H1 (cell line): ENCODE data around the gene CD1B. TPM values are rescaled to one million over a fixed set of nuclear protein-coding genes. Genes with fewer than 3 reads are reported as not detected.

Experiments
- CTCF ChIA-PET: fragments of 300-600 bp; sonication (Branson Sonifier 250); formaldehyde crosslinking; loops from one replicate; lab custom pipeline; 2021; ENCODE audit not compliant: partially characterized antibody; lab: Charles Lee
- POLR2A ChIA-PET: fragments of 300-600 bp; sonication (Branson Sonifier 250); formaldehyde crosslinking; loops from one replicate; lab custom pipeline; 2021; ENCODE audit warnings: inconsistent platforms; ENCODE audit not compliant: partially characterized antibody; lab: Charles Lee
- DNase-seq, 2 experiments: peaks; one replicate each; pipeline versions ENCODE4 v3.0.0 to v3.0.0-alpha.2; 2010 to 2022; ENCODE audit warnings: low spot score in 2 of 2, low read depth in 1 of 2, mixed read lengths in 1 of 2
- FAIRE-seq: peaks from 2 replicates; lab custom pipeline; 2011; peaks lifted over from hg19 to GRCh38; lab: Jason Lieb, UNC
- H2AFZ ChIP-seq: 2 replicates; pipeline ENCODE4 v1.8.1; 2012; ENCODE audit warnings: low read length, inconsistent platforms
- H2AK5ac ChIP-seq: 2 replicates; pipeline ENCODE4 v1.6.1; 2013; ENCODE audit warnings: low read depth, low read length
- H2BK120ac ChIP-seq: replicated peaks from 2 replicates; pipeline ENCODE3; 2013; ENCODE audit warnings: low read depth, low read length, inconsistent platforms
- H2BK12ac ChIP-seq: 2 replicates; pipeline ENCODE4 v1.6.1; 2013; ENCODE audit warnings: low read depth, low read length
- H2BK15ac ChIP-seq: 2 replicates; pipeline ENCODE4 v1.6.1; 2013; ENCODE audit warnings: low read length
- H2BK20ac ChIP-seq: 2 replicates; pipeline ENCODE4 v1.6.1; 2013; ENCODE audit warnings: low read length
- H2BK5ac ChIP-seq: 2 replicates; pipeline ENCODE4 v1.6.1; 2013; ENCODE audit warnings: low read depth, low read length
- H3K14ac ChIP-seq: 2 replicates; pipeline ENCODE4 v1.6.1; 2013; ENCODE audit warnings: inconsistent platforms; ENCODE audit not compliant: insufficient read length
- H3K18ac ChIP-seq: 2 replicates; pipeline ENCODE4 v1.6.1; 2013; ENCODE audit warnings: low read length; ENCODE audit errors: extremely low read depth
- H3K23ac ChIP-seq: 2 replicates; pipeline ENCODE4 v1.6.1; 2013; ENCODE audit warnings: inconsistent platforms; ENCODE audit not compliant: insufficient read length
- H3K23me2 ChIP-seq: 2 replicates; pipeline ENCODE4 v1.6.1; 2013; ENCODE audit warnings: low read depth, low read length
- H3K27ac ChIP-seq: 2 replicates; pipeline ENCODE4 v1.6.1; 2011; ENCODE audit warnings: low read depth, low read length, inconsistent platforms
- H3K27me3 ChIP-seq, 4 experiments: replicated peaks in 1 of 4; 1 replicate in 1 of 4; 2 replicates in 3 of 4; pipeline versions ENCODE4 v1.6.1 to v1.8.1; 2011 to 2013; ENCODE audit warnings: low read length in 3 of 4, mild to moderate bottlenecking in 3 of 4, inconsistent platforms in 2 of 4, mixed read lengths in 2 of 4, moderate library complexity in 1 of 4; ENCODE audit not compliant: control insufficient read depth in 3 of 4, insufficient read depth in 3 of 4; ENCODE audit errors: extremely low read depth in 1 of 4
- H3K36me3 ChIP-seq, 4 experiments: 2 replicates each; pipeline versions ENCODE4 v1.6.1 to v1.8.1; 2011 to 2013; ENCODE audit warnings: mild to moderate bottlenecking in 4 of 4, low read length in 3 of 4, moderate library complexity in 2 of 4, control low read depth in 1 of 4, inconsistent platforms in 1 of 4; ENCODE audit not compliant: insufficient read depth in 4 of 4, control insufficient read depth in 2 of 4
- H3K4ac ChIP-seq: replicated peaks from 2 replicates; pipeline ENCODE3; 2013; ENCODE audit warnings: low read length, low read depth, mixed read lengths, inconsistent platforms; ENCODE audit not compliant: insufficient read length
- H3K4me1 ChIP-seq, 4 experiments: replicated peaks in 1 of 4; 1 replicate in 1 of 4; 2 replicates in 3 of 4; pipeline versions ENCODE4 v1.6.1 to v1.8.1; 2011 to 2013; ENCODE audit warnings: low read length in 3 of 4, inconsistent platforms in 2 of 4, mixed read lengths in 1 of 4; ENCODE audit not compliant: insufficient read depth in 4 of 4, control insufficient read depth in 3 of 4
- H3K4me2 ChIP-seq, 2 experiments: 2 replicates each; pipeline versions ENCODE4 v1.6.1 to v1.8.1; 2011 to 2013; ENCODE audit warnings: low read depth in 2 of 2, low read length in 2 of 2, control low read depth in 1 of 2, inconsistent platforms in 1 of 2, mild to moderate bottlenecking in 1 of 2; ENCODE audit not compliant: insufficient read depth in 1 of 2
- H3K4me3 ChIP-seq, 4 experiments: fragments of 200-600, 300-600 bp in 1 of 4; sonication (generic), shearing (Covaris generic), sonication (Bioruptor Twin) in 1 of 4; 2 replicates each; pipeline versions ENCODE4 v1.5.1 to v1.8.1; 2011 to 2016; ENCODE audit warnings: low read length in 4 of 4, low read depth in 3 of 4, control low read depth in 2 of 4, inconsistent platforms in 2 of 4, mild to moderate bottlenecking in 2 of 4, mixed read lengths in 1 of 4, moderate library complexity in 1 of 4; ENCODE audit not compliant: insufficient read depth in 2 of 4; ENCODE audit errors: extremely low read depth in 1 of 4
- H3K56ac ChIP-seq: replicated peaks from 2 replicates; pipeline ENCODE3; 2013; ENCODE audit warnings: low read depth, mild to moderate bottlenecking, mixed read lengths, low read length, inconsistent platforms; ENCODE audit not compliant: insufficient read length
- H3K79me1 ChIP-seq: 2 replicates; pipeline ENCODE4 v1.6.1; 2013; ENCODE audit warnings: low read depth, low read length, control low read depth
- H3K79me2 ChIP-seq, 2 experiments: 2 replicates each; pipeline versions ENCODE4 v1.6.1 to v1.8.1; 2012 to 2013; ENCODE audit warnings: low read length in 2 of 2, mild to moderate bottlenecking in 2 of 2, inconsistent platforms in 1 of 2; ENCODE audit not compliant: insufficient read depth in 2 of 2, control insufficient read depth in 1 of 2
- H3K9ac ChIP-seq, 4 experiments: replicated peaks in 1 of 4; 1 replicate in 1 of 4; 2 replicates in 3 of 4; pipeline versions ENCODE4 v1.6.1 to v1.8.1; 2011 to 2013; ENCODE audit warnings: low read depth in 3 of 4, low read length in 3 of 4, control low read depth in 2 of 4, mild to moderate bottlenecking in 2 of 4, moderate library complexity in 2 of 4, inconsistent platforms in 1 of 4; ENCODE audit errors: extremely low read depth in 1 of 4
- H3K9me3 ChIP-seq, 2 experiments: 2 replicates each; pipeline versions ENCODE4 v1.6.1 to v1.8.1; 2012 to 2013; ENCODE audit warnings: mild to moderate bottlenecking in 2 of 2, moderate library complexity in 2 of 2, control low read depth in 1 of 2, inconsistent platforms in 1 of 2, low read depth in 1 of 2, low read length in 1 of 2, mixed read lengths in 1 of 2; ENCODE audit not compliant: insufficient read depth in 2 of 2
- H4K20me1 ChIP-seq, 2 experiments: replicated peaks in 1 of 2; 2 replicates each; pipeline versions ENCODE3 to v1.8.1; 2011 to 2013; ENCODE audit warnings: inconsistent platforms in 2 of 2, low read length in 2 of 2, mild to moderate bottlenecking in 1 of 2; ENCODE audit not compliant: insufficient read depth in 2 of 2, control insufficient read depth in 1 of 2
- H4K5ac ChIP-seq: 2 replicates; pipeline ENCODE4 v1.6.1; 2013; ENCODE audit warnings: low read length, low read depth, mixed read lengths, inconsistent platforms; ENCODE audit not compliant: insufficient read length
- H4K8ac ChIP-seq: 2 replicates; pipeline ENCODE4 v1.8.0; 2013; ENCODE audit warnings: mild to moderate bottlenecking, moderate library complexity, low read length, inconsistent platforms; ENCODE audit not compliant: insufficient read depth; ENCODE audit errors: extremely low read depth
- H4K91ac ChIP-seq: replicated peaks from 2 replicates; pipeline ENCODE3; 2013; ENCODE audit warnings: low read length, mixed read lengths, inconsistent platforms; ENCODE audit not compliant: insufficient read length
- BCL11A ChIP-seq, 2 experiments: IDR thresholded peaks; one replicate each; pipeline ENCODE4 v1.6.1; 2011; ENCODE audit warnings: low read depth in 2 of 2, low read length in 2 of 2, mild to moderate bottlenecking in 2 of 2
- CBX5 ChIP-seq: fragments of 300-800, 300-1000 bp; sonication (generic); IDR thresholded peaks from 2 replicates; pipeline ENCODE4 v1.7.1; 2016; ENCODE audit warnings: antibody characterized with exemption, low read length, low read depth
- CHD1 ChIP-seq: IDR thresholded peaks from 2 replicates; pipeline ENCODE4 v1.6.1; 2012; ENCODE audit warnings: low read depth, low read length, improper control_type of control experiment
- CTBP2 ChIP-seq: IDR thresholded peaks from 2 replicates; pipeline ENCODE4 v1.7.0; 2011; ENCODE audit warnings: borderline replicate concordance, mild to moderate bottlenecking, moderate library complexity, mixed read lengths, low read length; ENCODE audit not compliant: insufficient read depth, insufficient read length
- GABPA ChIP-seq: IDR thresholded peaks from 2 replicates; pipeline ENCODE4 v1.6.1; 2011; ENCODE audit warnings: mild to moderate bottlenecking, low read length, moderate library complexity, borderline replicate concordance; ENCODE audit not compliant: insufficient read depth
- HDAC2 ChIP-seq, 2 experiments: fragments of 300-600 bp in 1 of 2; sonication (generic) in 1 of 2; IDR thresholded peaks; 2 replicates each; pipeline ENCODE4 v1.6.1; 2011 to 2012; ENCODE audit warnings: low read depth in 2 of 2, low read length in 2 of 2, mild to moderate bottlenecking in 2 of 2, moderate library complexity in 2 of 2, borderline replicate concordance in 1 of 2, inconsistent platforms in 1 of 2
- NANOG ChIP-seq: IDR thresholded peaks from 2 replicates; pipeline ENCODE4 v1.6.1; 2011; ENCODE audit warnings: low read length, low read depth, mild to moderate bottlenecking, inconsistent platforms; ENCODE audit not compliant: insufficient read depth, poor library complexity, severe bottlenecking
- RAD21 ChIP-seq, 2 experiments: IDR thresholded peaks in 1 of 2; conservative IDR thresholded peaks in 1 of 2; 2 replicates each; pipeline ENCODE4 v1.6.1; 2011; ENCODE audit warnings: low read depth in 2 of 2, low read length in 2 of 2, improper control_type of control experiment in 1 of 2, inconsistent platforms in 1 of 2, mild to moderate bottlenecking in 1 of 2, moderate library complexity in 1 of 2
- RBBP5 ChIP-seq: IDR thresholded peaks from 2 replicates; pipeline ENCODE4 v1.7.1; 2012; ENCODE audit warnings: low read depth, mild to moderate bottlenecking, inconsistent platforms, low read length, moderate library complexity, borderline replicate concordance
- TAF1 ChIP-seq: IDR thresholded peaks from 2 replicates; pipeline ENCODE4 v1.6.1; 2011; ENCODE audit warnings: mild to moderate bottlenecking, low read depth, low read length
- TBP ChIP-seq: IDR thresholded peaks from 2 replicates; pipeline ENCODE4 v1.6.1; 2011; ENCODE audit warnings: low read depth, low read length, improper control_type of control experiment
- polyA plus RNA-seq, 7 experiments: library from polyadenylated mRNA; depleted of rRNA in 3 of 7; stranded (reverse) in 5 of 7; unstranded in 2 of 7; fragments of >200 nt in 5 of 7; fragments of 200-250 nt in 2 of 7; gene quantifications; 1 replicate in 5 of 7; 2 replicates in 1 of 7; 4 replicates in 1 of 7; pipeline versions ENCODE4 v1.2.1 to v1.2.3, GENCODE V29; 2011 to 2013; ENCODE audit warnings: missing spikeins in 2 of 7, mixed read lengths in 2 of 7
- total RNA-seq: library from RNA; stranded (reverse); fragmentation: NEBNext Ultra II Directional; extraction: Animal tissue kit (Norgen Biotek cat#: 25700); gene quantifications from 2 replicates; pipeline ENCODE4 v1.2.1, GENCODE V29; 2021

The CD1B gene
- total and polyA plus RNA-seq, 2 of the 8 experiments (the other 6 are each of a cell fraction or from before 2014, with no cell fraction given) = not detected

DNA sequence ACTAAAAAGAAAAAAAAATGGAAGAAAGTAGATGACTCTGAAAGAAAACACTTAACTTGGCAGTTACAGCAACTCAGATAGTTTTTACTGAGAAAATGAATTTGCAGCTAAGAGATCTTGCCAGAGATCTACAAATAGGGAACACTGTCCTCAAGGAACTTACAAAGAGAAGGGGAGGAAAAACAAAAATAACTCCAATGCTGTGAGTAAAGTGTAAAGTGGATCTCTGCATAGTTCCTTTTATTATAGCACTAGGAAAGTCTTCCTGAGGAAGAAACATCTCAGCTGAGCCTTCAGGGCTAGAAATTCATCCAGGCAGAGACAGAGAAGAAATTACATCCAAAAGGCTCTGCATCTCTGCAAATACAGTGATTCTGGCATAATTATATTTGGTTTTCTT, 3.9 kb downstream of the CD1B start:
- H2BK120ac ChIP-seq = no peak overlapping the region
- H3K27ac ChIP-seq = no peak overlapping the region

More for the DNA sequence above, 3.9 kb downstream of the CD1B start:
- Histone ChIP-seq H4K5ac (no peak overlapping the region), H3K9ac (no peak overlapping the region), H3K23me2 (no peaks in the 10 kb centered on the region), H3K9me3 (no peaks in the 10 kb centered on the region; a peak in 1 of 4 replicates), H2BK20ac (no peak overlapping the region), H3K18ac (no peak overlapping the region), H3K14ac (no peak overlapping the region), H3K4me3 (no peak overlapping the region), H4K91ac (no peak overlapping the region), H3K23ac (no peak overlapping the region), H3K79me1 (no peaks in the 10 kb centered on the region), H3K4me2 (no peak overlapping the region), H3K36me3 (no peaks in the 10 kb centered on the region), H2BK5ac (no peak overlapping the region), H2AK5ac (no peak overlapping the region), H4K8ac (no peak overlapping the region), H3K79me2 (no peaks in the 10 kb centered on the region), H2BK15ac (no peak overlapping the region), H3K4me1 (no peaks in the 10 kb centered on the region), H2AFZ (no peak overlapping the region), H3K27me3 (no peaks in the 10 kb centered on the region), H3K56ac (no peak overlapping the region), H3K4ac (no peak overlapping the region), H2BK12ac (no peak overlapping the region), H4K20me1 (no peaks in the 10 kb centered on the region)
- FAIRE-seq (no peak), DNase-seq (no peak)
- CTCF ChIA-PET = interaction anchor here (1.5 kb wide), 1 partner anchor 124 kb away, joined by 3 read pairs; no protein-coding TSS in a partner anchor
- TF ChIP-seq NANOG = no peak
- TF ChIP-seq GABPA = no peak
- no peak for TF ChIP-seq CTBP2
- no peak for TF ChIP-seq TBP
- no peak for TF ChIP-seq CHD1
- no peak for TF ChIP-seq CBX5
- TF ChIP-seq BCL11A (IDR thresholded peaks at IDR 0.05; ENCODE audit: low read depth in 2 of 2, low read length in 2 of 2) = no peak
- TF ChIP-seq RAD21 (IDR thresholded peaks at IDR 0.05 in 1 of 2, conservative IDR thresholded peaks at IDR 0.05 in 1 of 2; ENCODE audit: low read depth in 2 of 2, low read length in 2 of 2) = no peak
- TF ChIP-seq HDAC2 (IDR thresholded peaks at IDR 0.05; ENCODE audit: borderline replicate concordance in 1 of 2, low read depth in 2 of 2, low read length in 2 of 2) = no peak
- TF ChIP-seq TAF1 = no peak
- no peak for TF ChIP-seq RBBP5
- POLR2A ChIA-PET = no interaction called here
